Erythroblast (primary cell): ENCODE results near the gene RBPJ.

Experiments
- GATA1 ChIP-seq: IDR thresholded peaks from 2 replicates; pipeline ENCODE4 v1.6.1; 2011; ENCODE audit warnings: low read depth, mild to moderate bottlenecking, control low read depth, low read length, moderate library complexity
- POLR2A ChIP-seq: IDR thresholded peaks from 2 replicates; pipeline ENCODE4 v1.6.1; 2011; ENCODE audit warnings: mild to moderate bottlenecking, low read length

- TF ChIP-seq POLR2A (no peak), GATA1 (no peak)
These were observed 163.3 kb downstream of the RBPJ start for GRCh38 chr4:26484032-26484515.
